K562 (cell line): Measurements from ENCODE around the gene OR8S1. TPM values are rescaled to one million over a fixed set of nuclear protein-coding genes. Genes with fewer than 3 reads are reported as not detected.

Experiments used
- ATAC-seq: fragments of 200-7000 bp; cut with Tn5 transposase; 3 replicates; pipeline ENCODE4 v1.9.1; 2020; ENCODE audit warnings: moderate library complexity
- BruUV-seq: library from RNA; stranded (reverse); fragments of 400-500 nt; replicated peaks from 2 replicates; lab custom pipeline; 2021; lab: Mats Ljungman, UMichigan
- CTCF ChIA-PET: fragments of 300-600 bp; formaldehyde crosslinking; extraction: SDS; loops from one replicate; lab custom pipeline; 2021; ENCODE audit warnings: low intra/inter-chr PET ratio; lab: Yijun Ruan, JAX
- POLR2A ChIA-PET: fragments of 300-600, 350-650 bp; sonication (Branson Sonifier 250); formaldehyde crosslinking; extraction: SDS; loops from one replicate; lab custom pipeline; 2021; ENCODE audit warnings: antibody characterized with exemption, inconsistent platforms; lab: Yijun Ruan, JAX
- DNase-seq, 4 experiments: peaks; one replicate each; pipeline versions ENCODE4 v3.0.0 to v3.0.0-alpha.2; 2011 to 2018; ENCODE audit warnings: low spot score in 3 of 4, mixed read lengths in 3 of 4; ENCODE audit errors: extremely low read depth in 1 of 4
- FAIRE-seq: peaks from 2 replicates; lab custom pipeline; 2011; peaks lifted over from hg19 to GRCh38; lab: Jason Lieb, UNC
- H2AFZ ChIP-seq: 2 replicates; pipeline ENCODE4 v1.6.0; 2011; ENCODE audit warnings: low read depth, low read length, control low read depth, inconsistent platforms
- H3K27ac ChIP-seq: fragments of 200-600 bp; 3 replicates; pipeline ENCODE4 v1.8.0; 2011; ENCODE audit warnings: low read depth, mild to moderate bottlenecking, control low read depth, inconsistent platforms, low read length, moderate library complexity, mixed read lengths; ENCODE audit errors: extremely low read depth
- H3K27me3 ChIP-seq, 2 experiments: fragments of 300-600 bp in 1 of 2; 2 replicates in 1 of 2; 3 replicates in 1 of 2; pipeline versions ENCODE4 v1.6.0 to v1.8.0; 2011; ENCODE audit warnings: inconsistent platforms in 2 of 2, low read length in 2 of 2, mild to moderate bottlenecking in 1 of 2, mixed read lengths in 1 of 2, moderate library complexity in 1 of 2; ENCODE audit not compliant: control insufficient read depth in 2 of 2, insufficient read depth in 2 of 2
- H3K36me3 ChIP-seq: fragments of 300-600 bp; 3 replicates; pipeline ENCODE4 v1.8.0; 2011; ENCODE audit warnings: mild to moderate bottlenecking, low read length, inconsistent platforms; ENCODE audit not compliant: control insufficient read depth, insufficient read depth
- H3K4me1 ChIP-seq, 2 experiments: fragments of 200-600 bp in 1 of 2; replicated peaks in 1 of 2; 2 replicates in 1 of 2; 3 replicates in 1 of 2; pipeline versions ENCODE4 v1.5.1 to v1.8.0; 2011; ENCODE audit warnings: inconsistent platforms in 2 of 2, low read length in 2 of 2, mild to moderate bottlenecking in 1 of 2, mixed read lengths in 1 of 2, moderate library complexity in 1 of 2; ENCODE audit not compliant: control insufficient read depth in 2 of 2, insufficient read depth in 2 of 2
- H3K4me2 ChIP-seq: 2 replicates; pipeline ENCODE4 v1.6.1; 2011; ENCODE audit warnings: low read length, control low read depth, inconsistent platforms, mixed read lengths; ENCODE audit not compliant: insufficient read depth
- H3K4me3 ChIP-seq: fragments of 200-600 bp; sonication (generic), shearing (Covaris generic); 2 replicates; pipeline ENCODE4 v1.5.1; 2016; ENCODE audit warnings: control low read depth, inconsistent platforms
- H3K79me2 ChIP-seq: fragments of 200-600 bp; 3 replicates; pipeline ENCODE4 v1.8.0; 2011; ENCODE audit warnings: low read length, inconsistent platforms; ENCODE audit not compliant: control insufficient read depth, insufficient read depth
- H3K9ac ChIP-seq, 2 experiments: 2 replicates each; pipeline versions ENCODE4 v1.6.0 to v1.6.1; 2011; ENCODE audit warnings: low read depth in 2 of 2, low read length in 2 of 2, control low read depth in 1 of 2, inconsistent platforms in 1 of 2, mild to moderate bottlenecking in 1 of 2, mixed read lengths in 1 of 2; ENCODE audit not compliant: insufficient read depth in 1 of 2
- H3K9me1 ChIP-seq: one replicate; pipeline ENCODE4 v1.6.0; 2011; ENCODE audit warnings: inconsistent platforms, mild to moderate bottlenecking, low read length, moderate library complexity; ENCODE audit not compliant: control insufficient read depth, insufficient read depth
- H3K9me3 ChIP-seq: replicated peaks from 2 replicates; pipeline ENCODE4 v1.5.1; 2011; ENCODE audit warnings: low read depth, low read length, inconsistent platforms; ENCODE audit not compliant: control insufficient read depth, insufficient read depth
- H4K20me1 ChIP-seq: replicated peaks from 2 replicates; pipeline ENCODE4 v1.6.1; 2011; ENCODE audit warnings: low read length, inconsistent platforms, mixed read lengths; ENCODE audit not compliant: control insufficient read depth, insufficient read depth
- ATF7 ChIP-seq: fragments of 450-650 bp; IDR thresholded peaks from 2 replicates; pipeline ENCODE4 v1.7.1; 2014; ENCODE audit warnings: mild to moderate bottlenecking, moderate library complexity
- CHCHD3 ChIP-seq: fragments of 250-450 bp; sonication (Bioruptor Pico); IDR thresholded peaks from 2 replicates; pipeline ENCODE4 v2.1.2; 2022; ENCODE audit warnings: mild to moderate bottlenecking
- CSDE1 ChIP-seq, 2 experiments: fragments of 450-650 bp; IDR thresholded peaks; 2 replicates each; pipeline ENCODE4 v1.6.1; 2016; ENCODE audit warnings: mild to moderate bottlenecking in 1 of 2
- ELK3 ChIP-seq: fragments of 450-650 bp; formaldehyde crosslinking; IDR thresholded peaks from 2 replicates; pipeline ENCODE4 v1.4.0; 2020; ENCODE audit warnings: mild to moderate bottlenecking
- HLTF ChIP-seq: fragments of 450-650 bp; IDR thresholded peaks from 2 replicates; pipeline ENCODE4 v1.6.1; 2016
- HNRNPUL1 ChIP-seq: fragments of 200-400 bp; formaldehyde crosslinking; IDR thresholded peaks from 2 replicates; pipeline ENCODE4 v1.6.1; 2017; ENCODE audit warnings: low read length
- POLR2H ChIP-seq: IDR thresholded peaks from 2 replicates; pipeline ENCODE4 v1.6.1; 2016; ENCODE audit warnings: missing genetic modification characterization, low read depth, mild to moderate bottlenecking, control low read depth, missing compliant biosample characterization, moderate library complexity
- SMAD4 ChIP-seq: fragments of 250-450 bp; sonication (Bioruptor Pico); conservative IDR thresholded peaks from 2 replicates; pipeline ENCODE4 v1.8.0; 2021; ENCODE audit warnings: inconsistent platforms, mild to moderate bottlenecking, moderate library complexity
- SRF ChIP-seq, 2 experiments: fragments of 250-450, 450-650 bp in 1 of 2; sonication (Bioruptor Pico) in 1 of 2; sonication (generic) in 1 of 2; formaldehyde crosslinking; IDR thresholded peaks; 2 replicates each; pipeline versions ENCODE4 v1.5.0 to v1.5.1; 2020 to 2022; ENCODE audit warnings: mild to moderate bottlenecking in 1 of 2, missing genetic modification reagents in 1 of 2
- ZBTB7A ChIP-seq: IDR thresholded peaks from 2 replicates; pipeline ENCODE4 v1.6.1; 2011; ENCODE audit warnings: low read depth, mild to moderate bottlenecking, low read length, moderate library complexity, borderline replicate concordance; ENCODE audit not compliant: control insufficient read depth
- ZNF121 ChIP-seq: sonication (generic); formaldehyde crosslinking; conservative IDR thresholded peaks from 2 replicates; pipeline ENCODE4 v1.8.0; 2022; ENCODE audit warnings: missing genetic modification reagents
- WGBS: fragments of 100-300 bp; shearing (Covaris generic); methylation state at CpG from one replicate; pipeline ENCODE4 v1.1.6; 2016; ENCODE audit warnings: low coverage, mixed read lengths; ENCODE audit not compliant: insufficient coverage; ENCODE audit errors: missing lambda C conversion rate; 5-methylcytosine and 5-hydroxymethylcytosine counted together
- in situ Hi-C: fragments of 300-500 bp; cut with MboI; formaldehyde crosslinking; loops from 4 replicates; pipeline ENCODE4 v1.15.0; 2018; ENCODE audit warnings: inconsistent platforms, mixed read lengths
- intact Hi-C: fragments of 100-400 bp; cut with micrococcal nuclease; formaldehyde crosslinking; loops from 2 replicates; pipeline ENCODE4 v1.14.2; 2022
- polyA plus RNA-seq, 8 experiments: library from polyadenylated mRNA; depleted of rRNA in 4 of 8; stranded (reverse) in 5 of 8; unstranded in 3 of 8; fragments of >200 nt; fragmentation: Nextera tagmentation in 2 of 8; fragmentation: Illumina TruSeq in 1 of 8; extraction: Ambion mirVana in 2 of 8; extraction: Trizol in 1 of 8; gene quantifications; 2 replicates each; pipeline versions ENCODE4 v1.2.1 to v1.2.3, GENCODE V29; 2011 to 2014; ENCODE audit warnings: inconsistent platforms in 1 of 8, missing spikeins in 1 of 8
- total RNA-seq, 7 experiments: library from RNA; depleted of rRNA in 6 of 7; stranded (reverse); fragments of >200 nt in 6 of 7; fragmentation: Illumina TruSeq in 2 of 7; extraction: Trizol in 2 of 7; gene quantifications; 2 replicates each; pipeline versions ENCODE4 v1.2.1 to v1.2.3, GENCODE V29; 2011 to 2021; ENCODE audit warnings: low replicate concordance in 1 of 7
- TF ChIP-seq, protein P1 (sequence below): sonication (generic); formaldehyde crosslinking; IDR thresholded peaks from 2 replicates; pipeline ENCODE4 v1.8.0; 2022; ENCODE audit warnings: missing genetic modification reagents, mild to moderate bottlenecking, moderate library complexity, borderline replicate concordance
- TF ChIP-seq, protein P2 (sequence below): fragments of 250-450 bp; sonication (Bioruptor Pico); IDR thresholded peaks from 2 replicates; pipeline ENCODE4 v1.4.0; 2020
- TF ChIP-seq, protein P3 (sequence below): fragments of 250-450 bp; sonication (Bioruptor Pico); IDR thresholded peaks from 2 replicates; pipeline ENCODE4 v1.8.0; 2022; ENCODE audit warnings: inconsistent platforms, mild to moderate bottlenecking, moderate library complexity, borderline replicate concordance
- TF ChIP-seq, protein P4 (sequence below), 2 experiments: IDR thresholded peaks; 2 replicates each; pipeline ENCODE4 v1.6.1; 2012; ENCODE audit warnings: improper control_type of control experiment in 2 of 2, low read depth in 2 of 2, low read length in 2 of 2, borderline replicate concordance in 1 of 2

The OR8S1 gene
- total and polyA plus RNA-seq, 9 of the 15 experiments (the other 6 are each of a cell fraction or from before 2014, with no cell fraction given): not detected

- TF ChIP-seq, protein P1, sequence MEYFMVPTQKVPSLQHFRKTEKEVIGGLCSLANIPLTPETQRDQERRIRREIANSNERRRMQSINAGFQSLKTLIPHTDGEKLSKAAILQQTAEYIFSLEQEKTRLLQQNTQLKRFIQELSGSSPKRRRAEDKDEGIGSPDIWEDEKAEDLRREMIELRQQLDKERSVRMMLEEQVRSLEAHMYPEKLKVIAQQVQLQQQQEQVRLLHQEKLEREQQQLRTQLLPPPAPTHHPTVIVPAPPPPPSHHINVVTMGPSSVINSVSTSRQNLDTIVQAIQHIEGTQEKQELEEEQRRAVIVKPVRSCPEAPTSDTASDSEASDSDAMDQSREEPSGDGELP (CRISPR knock-in tag): no peak
- no peak for TF ChIP-seq CSDE1 (IDR thresholded peaks at IDR 0.05)
- no peak for TF ChIP-seq POLR2H
- no peak for TF ChIP-seq HNRNPUL1
- TF ChIP-seq, all 486 proteins: peak for 0
Measured at GRCh38 chr12:48482198-48482597, 43.2 kb upstream of the OR8S1 start, which contains the start of gene C12orf54 (continued).

DNA sequence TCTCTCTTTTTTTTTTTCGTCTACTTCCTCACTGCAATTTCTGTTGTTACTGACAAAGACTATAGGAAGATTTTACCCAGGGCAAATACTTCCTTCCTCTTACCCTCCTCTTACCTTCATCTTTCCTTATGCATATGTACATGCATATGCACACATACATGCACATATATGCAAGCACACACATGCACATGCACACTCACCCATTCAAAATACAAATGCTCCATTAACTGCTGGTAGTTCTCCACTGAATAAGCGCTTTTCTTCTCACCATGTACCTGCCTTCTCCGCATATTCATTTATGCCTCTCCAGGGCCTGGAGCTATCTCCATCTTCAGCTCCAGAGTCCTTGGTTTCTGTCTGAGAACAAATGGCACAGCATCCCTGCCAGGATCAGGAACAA, 42.5 kb upstream of the OR8S1 start:
- no TSS peak for BruUV-seq
- H2AFZ ChIP-seq: no peak overlapping the region
- DNase-seq (no peak), FAIRE-seq (no peak), ATAC-seq (no peak)
- H3K27ac ChIP-seq: no peak overlapping the region
- intact Hi-C loops: no loop called here
- ChIA-PET POLR2A (no interaction called here), CTCF (no interaction called here)
- H3K36me3 ChIP-seq: no peaks in the 10 kb centered on the region
- no peaks in the 10 kb centered on the region for H3K79me2 ChIP-seq
- H3K4me3 ChIP-seq: no peak overlapping the region
- in situ Hi-C loops: no loop called here
- H3K9me1 ChIP-seq: no peaks in the 10 kb centered on the region
- no peaks in the 10 kb centered on the region for H3K4me1 ChIP-seq
- no peaks in the 10 kb centered on the region for H3K9me3 ChIP-seq
- H4K20me1 ChIP-seq: no peaks in the 10 kb centered on the region
- 0% methylated on average over 3 of the region's 3 CpGs for WGBS
- H3K27me3 ChIP-seq: peaks cover 3 to 7% of the 10 kb centered on the region in 2 experiments; a peak in 4 of 5 replicates
- H3K4me2 ChIP-seq: no peak overlapping the region
- no peak overlapping the region for H3K9ac ChIP-seq
- TF ChIP-seq, protein P2, sequence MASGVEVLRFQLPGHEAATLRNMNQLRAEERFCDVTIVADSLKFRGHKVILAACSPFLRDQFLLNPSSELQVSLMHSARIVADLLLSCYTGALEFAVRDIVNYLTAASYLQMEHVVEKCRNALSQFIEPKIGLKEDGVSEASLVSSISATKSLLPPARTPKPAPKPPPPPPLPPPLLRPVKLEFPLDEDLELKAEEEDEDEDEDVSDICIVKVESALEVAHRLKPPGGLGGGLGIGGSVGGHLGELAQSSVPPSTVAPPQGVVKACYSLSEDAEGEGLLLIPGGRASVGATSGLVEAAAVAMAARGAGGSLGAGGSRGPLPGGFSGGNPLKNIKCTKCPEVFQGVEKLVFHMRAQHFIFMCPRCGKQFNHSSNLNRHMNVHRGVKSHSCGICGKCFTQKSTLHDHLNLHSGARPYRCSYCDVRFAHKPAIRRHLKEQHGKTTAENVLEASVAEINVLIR (CRISPR knock-in tag): no peak
- TF ChIP-seq ATF7 (no peak), CSDE1 (IDR thresholded peaks at IDR 0.05) (no peak), ELK3 (CRISPR knock-in tag) (no peak), ZNF121 (CRISPR knock-in tag) (no peak), HLTF (no peak), SMAD4 (CRISPR knock-in tag) (no peak), CHCHD3 (CRISPR knock-in tag) (no peak), ZBTB7A (no peak), SRF (CRISPR knock-in tag; IDR thresholded peaks at IDR 0.05) (no peak)
- TF ChIP-seq, protein P3, sequence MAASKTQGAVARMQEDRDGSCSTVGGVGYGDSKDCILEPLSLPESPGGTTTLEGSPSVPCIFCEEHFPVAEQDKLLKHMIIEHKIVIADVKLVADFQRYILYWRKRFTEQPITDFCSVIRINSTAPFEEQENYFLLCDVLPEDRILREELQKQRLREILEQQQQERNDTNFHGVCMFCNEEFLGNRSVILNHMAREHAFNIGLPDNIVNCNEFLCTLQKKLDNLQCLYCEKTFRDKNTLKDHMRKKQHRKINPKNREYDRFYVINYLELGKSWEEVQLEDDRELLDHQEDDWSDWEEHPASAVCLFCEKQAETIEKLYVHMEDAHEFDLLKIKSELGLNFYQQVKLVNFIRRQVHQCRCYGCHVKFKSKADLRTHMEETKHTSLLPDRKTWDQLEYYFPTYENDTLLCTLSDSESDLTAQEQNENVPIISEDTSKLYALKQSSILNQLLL (CRISPR knock-in tag): no peak
- TF ChIP-seq, protein P4, sequence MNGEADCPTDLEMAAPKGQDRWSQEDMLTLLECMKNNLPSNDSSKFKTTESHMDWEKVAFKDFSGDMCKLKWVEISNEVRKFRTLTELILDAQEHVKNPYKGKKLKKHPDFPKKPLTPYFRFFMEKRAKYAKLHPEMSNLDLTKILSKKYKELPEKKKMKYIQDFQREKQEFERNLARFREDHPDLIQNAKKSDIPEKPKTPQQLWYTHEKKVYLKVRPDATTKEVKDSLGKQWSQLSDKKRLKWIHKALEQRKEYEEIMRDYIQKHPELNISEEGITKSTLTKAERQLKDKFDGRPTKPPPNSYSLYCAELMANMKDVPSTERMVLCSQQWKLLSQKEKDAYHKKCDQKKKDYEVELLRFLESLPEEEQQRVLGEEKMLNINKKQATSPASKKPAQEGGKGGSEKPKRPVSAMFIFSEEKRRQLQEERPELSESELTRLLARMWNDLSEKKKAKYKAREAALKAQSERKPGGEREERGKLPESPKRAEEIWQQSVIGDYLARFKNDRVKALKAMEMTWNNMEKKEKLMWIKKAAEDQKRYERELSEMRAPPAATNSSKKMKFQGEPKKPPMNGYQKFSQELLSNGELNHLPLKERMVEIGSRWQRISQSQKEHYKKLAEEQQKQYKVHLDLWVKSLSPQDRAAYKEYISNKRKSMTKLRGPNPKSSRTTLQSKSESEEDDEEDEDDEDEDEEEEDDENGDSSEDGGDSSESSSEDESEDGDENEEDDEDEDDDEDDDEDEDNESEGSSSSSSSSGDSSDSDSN (IDR thresholded peaks at IDR 0.05; ENCODE audit: borderline replicate concordance in 1 of 2, low read depth in 2 of 2, low read length in 2 of 2): no peak
